ENCODE measurements around the gene ATP1A3.

- TF ChIP-seq CTCF (IDR thresholded peaks at IDR 0.05) (no peak), POLR2A (IDR thresholded peaks at IDR 0.05) (no peak)
Measured at GRCh38 chr19:42005504-42005903, 11.5 kb upstream of the ATP1A3 start.

Measured in heart left ventricle (tissue), 13 donors.